Stimulated activated memory B cell treated with anti-CD40 and anti-IgM and Interleukin-4, amounts not matched to agents 10 μg/mL and 1 μg/mL and 100 μg/mL, for 72 hours (primary cell): ENCODE data around the gene FILIP1L.

ENCODE experiments used
- ATAC-seq: fragments of 150-1000 bp; cut with Tn5 transposase; 2 replicates; pipeline ENCODE4 v1.10.0; 2021
- H3K27ac Mint-ChIP-seq: one replicate; pipeline ENCODE4 v1.8.0; 2022; ENCODE audit warnings: mild to moderate bottlenecking, mixed read lengths
- H3K27me3 Mint-ChIP-seq: one replicate; pipeline ENCODE4 v1.8.0; 2022; ENCODE audit warnings: mixed read lengths
- H3K36me3 Mint-ChIP-seq: one replicate; pipeline ENCODE4 v1.8.0; 2022; ENCODE audit warnings: mixed read lengths
- H3K4me1 Mint-ChIP-seq: one replicate; pipeline ENCODE4 v1.8.0; 2022; ENCODE audit warnings: mixed read lengths
- H3K4me3 Mint-ChIP-seq: one replicate; pipeline ENCODE4 v1.8.0; 2022; ENCODE audit warnings: mild to moderate bottlenecking, moderate library complexity, mixed read lengths
- H3K9me3 Mint-ChIP-seq: one replicate; pipeline ENCODE4 v1.8.0; 2022; ENCODE audit warnings: mixed read lengths

FILIP1L gene

GRCh38 chr3:99965077-99965476, 149.2 kb downstream of the FILIP1L start:
- no peaks in the 10 kb centered on the region for H3K27me3 Mint-ChIP-seq
- no peaks in the 10 kb centered on the region for H3K9me3 Mint-ChIP-seq
- H3K4me1 Mint-ChIP-seq, result peaks cover 16% of the 10 kb centered on the region
- no peak overlapping the region for H3K27ac Mint-ChIP-seq
- no peak overlapping the region for H3K4me3 Mint-ChIP-seq
- H3K36me3 Mint-ChIP-seq, result peaks cover 11% of the 10 kb centered on the region
- no peak for ATAC-seq

GRCh38 chr3:99962703-99963102, 151.6 kb downstream of the FILIP1L start:
- Mint-ChIP-seq H3K27me3 (no peaks in the 10 kb centered on the region), H3K9me3 (no peaks in the 10 kb centered on the region), H3K4me1 (peaks cover 7% of the 10 kb centered on the region), H3K27ac (no peak overlapping the region), H3K36me3 (peaks cover 7% of the 10 kb centered on the region), H3K4me3 (no peak overlapping the region)
- ATAC-seq, result no peak

GRCh38 chr3:99961756-99962515, 152.4 kb downstream of the FILIP1L start:
- Mint-ChIP-seq H3K9me3 (no peaks in the 10 kb centered on the region), H3K4me1 (peaks cover 12% of the 10 kb centered on the region), H3K27ac (no peak overlapping the region), H3K4me3 (no peak overlapping the region), H3K27me3 (no peaks in the 10 kb centered on the region), H3K36me3 (peaks cover 7% of the 10 kb centered on the region)
- ATAC-seq, result no peak

GRCh38 chr3:99960941-99961340, 153.4 kb downstream of the FILIP1L start:
- Mint-ChIP-seq H3K4me1 (peaks cover 19% of the 10 kb centered on the region), H3K27ac (no peak overlapping the region), H3K4me3 (no peak overlapping the region), H3K9me3 (no peaks in the 10 kb centered on the region), H3K36me3 (peaks cover 15% of the 10 kb centered on the region), H3K27me3 (no peaks in the 10 kb centered on the region)
- ATAC-seq, result no peak

- Mint-ChIP-seq H3K9me3 (no peaks in the 10 kb centered on the region), H3K4me3 (no peak overlapping the region), H3K27me3 (no peaks in the 10 kb centered on the region), H3K4me1 (peaks cover 19% of the 10 kb centered on the region), H3K27ac (no peak overlapping the region), H3K36me3 (peaks cover 15% of the 10 kb centered on the region)
- ATAC-seq, result no peak
Observed at GRCh38 chr3:99960123-99960878, 154.0 kb downstream of the FILIP1L start.

- Mint-ChIP-seq H3K4me3 (no peak overlapping the region), H3K27ac (no peak overlapping the region), H3K36me3 (peaks cover 13% of the 10 kb centered on the region), H3K9me3 (no peaks in the 10 kb centered on the region), H3K4me1 (peaks cover 19% of the 10 kb centered on the region), H3K27me3 (no peaks in the 10 kb centered on the region)
- ATAC-seq, result no peak
Observed at GRCh38 chr3:99958222-99958912, 155.9 kb downstream of the FILIP1L start.

- H3K27ac Mint-ChIP-seq, result no peak overlapping the region
- no peaks in the 10 kb centered on the region for H3K27me3 Mint-ChIP-seq
- H3K4me1 Mint-ChIP-seq, result peaks cover 19% of the 10 kb centered on the region
- ATAC-seq, result no peak
- H3K4me3 Mint-ChIP-seq, result no peak overlapping the region
- no peaks in the 10 kb centered on the region for H3K9me3 Mint-ChIP-seq
- H3K36me3 Mint-ChIP-seq, result peaks cover 8% of the 10 kb centered on the region
Observed at GRCh38 chr3:99957151-99957796, 157.0 kb downstream of the FILIP1L start.

GRCh38 chr3:99955773-99956562, 158.3 kb downstream of the FILIP1L start:
- Mint-ChIP-seq H3K27ac (no peak overlapping the region), H3K9me3 (no peaks in the 10 kb centered on the region), H3K4me1 (peaks cover 23% of the 10 kb centered on the region), H3K36me3 (peaks cover 8% of the 10 kb centered on the region), H3K4me3 (no peak overlapping the region), H3K27me3 (no peaks in the 10 kb centered on the region)
- ATAC-seq, result no peak

- Mint-ChIP-seq H3K9me3 (no peaks in the 10 kb centered on the region), H3K27me3 (no peaks in the 10 kb centered on the region), H3K4me1 (peaks cover 31% of the 10 kb centered on the region), H3K27ac (no peak overlapping the region), H3K4me3 (no peak overlapping the region), H3K36me3 (peaks cover 16% of the 10 kb centered on the region)
- ATAC-seq, result no peak
Observed at GRCh38 chr3:99954914-99955644, 159.2 kb downstream of the FILIP1L start.

GRCh38 chr3:99953596-99953995, 160.7 kb downstream of the FILIP1L start:
- Mint-ChIP-seq H3K27ac (no peak overlapping the region), H3K27me3 (no peaks in the 10 kb centered on the region), H3K4me1 (peaks cover 29% of the 10 kb centered on the region), H3K9me3 (no peaks in the 10 kb centered on the region), H3K4me3 (no peak overlapping the region), H3K36me3 (peaks cover 16% of the 10 kb centered on the region)
- ATAC-seq, result no peak

GRCh38 chr3:99952306-99952705, 162.0 kb downstream of the FILIP1L start:
- H3K36me3 Mint-ChIP-seq, result peaks cover 16% of the 10 kb centered on the region
- peaks cover 20% of the 10 kb centered on the region for H3K4me1 Mint-ChIP-seq
- ATAC-seq, result no peak
- H3K27me3 Mint-ChIP-seq, result no peaks in the 10 kb centered on the region
- H3K9me3 Mint-ChIP-seq, result no peaks in the 10 kb centered on the region
- H3K4me3 Mint-ChIP-seq, result no peak overlapping the region
- no peak overlapping the region for H3K27ac Mint-ChIP-seq

GRCh38 chr3:99951701-99952100, 162.6 kb downstream of the FILIP1L start:
- Mint-ChIP-seq H3K9me3 (no peaks in the 10 kb centered on the region), H3K4me3 (no peak overlapping the region), H3K27me3 (no peaks in the 10 kb centered on the region), H3K4me1 (peaks cover 16% of the 10 kb centered on the region), H3K36me3 (peaks cover 14% of the 10 kb centered on the region), H3K27ac (no peak overlapping the region)
- no peak for ATAC-seq

- Mint-ChIP-seq H3K27ac (peak overlapping the region; percentile 19), H3K27me3 (no peaks in the 10 kb centered on the region), H3K4me1 (peaks cover 12% of the 10 kb centered on the region), H3K4me3 (no peak overlapping the region), H3K9me3 (no peaks in the 10 kb centered on the region), H3K36me3 (peaks cover 9% of the 10 kb centered on the region)
- ATAC-seq, result no peak
Observed at GRCh38 chr3:99950921-99951320, 163.4 kb downstream of the FILIP1L start.
